Measurements from ENCODE around the gene DMAC1.

The DMAC1 gene

DNA sequence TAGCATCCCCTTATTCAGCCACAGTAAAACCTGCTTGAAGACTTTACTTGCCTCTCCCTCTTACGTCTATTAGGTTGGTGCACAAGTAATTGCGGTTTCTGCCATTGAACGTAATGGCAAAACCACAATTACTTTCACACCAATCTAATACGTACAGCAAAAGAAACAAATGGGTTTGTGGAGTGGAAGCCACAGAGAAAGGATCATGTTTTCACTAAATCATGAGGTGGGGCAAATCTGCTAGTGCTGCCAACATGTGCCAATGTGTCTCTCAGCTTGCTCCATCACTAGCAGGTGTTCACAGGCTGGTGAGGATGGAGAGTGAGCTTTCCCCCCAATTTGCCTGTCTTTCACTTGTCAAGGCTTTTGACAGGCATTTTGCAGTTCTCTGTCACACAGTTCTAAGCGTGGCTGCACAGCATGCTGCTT, 15.9 kb downstream of the DMAC1 start:
- DNase-seq (ENCODE audit: low spot score) = no peak

DNA sequence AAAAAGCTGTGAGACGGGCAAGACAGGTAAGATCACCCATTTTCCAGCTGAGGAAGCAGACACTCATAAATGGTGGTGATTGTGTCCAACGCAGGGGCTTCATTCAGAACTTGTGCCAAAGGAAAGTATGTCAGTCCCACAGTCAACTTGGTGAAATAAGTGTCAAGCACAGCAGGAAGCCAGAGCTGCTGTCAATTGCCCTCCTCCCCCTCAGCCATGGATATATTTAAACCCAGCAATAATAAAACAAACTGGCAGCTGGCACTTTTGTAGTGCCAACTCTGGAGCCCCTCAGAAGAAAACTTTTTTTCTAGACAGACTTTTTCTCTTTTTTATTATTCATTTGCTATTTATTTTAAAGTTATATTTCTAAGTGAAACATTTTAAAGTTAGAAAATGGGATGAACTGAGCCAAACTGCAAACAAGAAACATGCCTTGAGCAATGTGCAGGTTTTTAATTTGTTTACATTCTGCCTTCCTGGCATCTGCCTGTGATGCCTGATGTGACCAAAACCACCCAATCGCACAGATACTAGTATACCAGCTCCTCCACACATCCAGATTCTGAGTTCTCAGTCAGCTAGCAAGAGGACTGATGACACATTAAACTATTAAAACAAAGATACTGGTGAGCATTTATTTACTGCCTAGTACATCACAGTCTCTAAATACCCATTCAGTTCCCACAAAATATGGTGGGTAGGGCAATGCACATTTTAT, 17.0 kb downstream of the DMAC1 start:
- DNase-seq (ENCODE audit: low spot score) (no peak), FAIRE-seq (no peak)

More for the DNA sequence above, 15.9 kb downstream of the DMAC1 start:
- FAIRE-seq = no peak

DNA sequence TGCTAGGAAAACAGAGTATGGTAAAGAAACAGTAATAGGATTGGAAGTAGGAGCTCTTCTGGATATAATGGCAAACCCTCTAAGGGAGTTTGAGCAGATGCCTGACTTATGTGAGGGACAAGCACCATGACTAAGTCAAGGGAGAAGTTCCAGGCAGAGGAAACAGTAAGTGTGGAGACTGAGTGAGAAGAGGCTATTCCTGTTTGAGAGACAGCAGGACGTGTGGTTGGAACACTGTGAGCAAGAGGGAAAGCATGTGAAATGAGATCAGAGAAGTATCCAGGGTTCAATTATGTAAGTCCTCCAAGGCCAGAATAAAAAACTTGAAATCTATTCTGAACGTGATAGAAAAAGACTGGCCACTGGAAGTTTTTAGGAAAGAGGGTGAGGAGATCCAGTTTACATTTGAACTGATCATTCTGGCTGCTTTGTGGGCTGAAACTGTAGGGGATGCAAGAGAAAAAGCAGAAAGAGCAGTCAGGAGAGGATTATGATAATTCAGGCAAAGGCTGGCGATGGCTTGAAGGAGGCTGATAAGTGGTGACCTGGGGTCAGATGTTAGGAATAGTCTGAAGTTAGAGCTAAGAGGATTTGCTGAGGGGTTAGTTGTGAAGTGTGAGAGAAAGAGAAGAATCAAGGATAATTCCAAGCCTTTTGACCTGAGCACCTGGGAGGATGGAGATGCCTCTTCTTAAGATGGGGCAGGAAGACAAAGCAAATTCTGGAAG, 19.2 kb downstream of the DMAC1 start:
- FAIRE-seq (no peak), DNase-seq (ENCODE audit: low spot score) (no peak)

DNA sequence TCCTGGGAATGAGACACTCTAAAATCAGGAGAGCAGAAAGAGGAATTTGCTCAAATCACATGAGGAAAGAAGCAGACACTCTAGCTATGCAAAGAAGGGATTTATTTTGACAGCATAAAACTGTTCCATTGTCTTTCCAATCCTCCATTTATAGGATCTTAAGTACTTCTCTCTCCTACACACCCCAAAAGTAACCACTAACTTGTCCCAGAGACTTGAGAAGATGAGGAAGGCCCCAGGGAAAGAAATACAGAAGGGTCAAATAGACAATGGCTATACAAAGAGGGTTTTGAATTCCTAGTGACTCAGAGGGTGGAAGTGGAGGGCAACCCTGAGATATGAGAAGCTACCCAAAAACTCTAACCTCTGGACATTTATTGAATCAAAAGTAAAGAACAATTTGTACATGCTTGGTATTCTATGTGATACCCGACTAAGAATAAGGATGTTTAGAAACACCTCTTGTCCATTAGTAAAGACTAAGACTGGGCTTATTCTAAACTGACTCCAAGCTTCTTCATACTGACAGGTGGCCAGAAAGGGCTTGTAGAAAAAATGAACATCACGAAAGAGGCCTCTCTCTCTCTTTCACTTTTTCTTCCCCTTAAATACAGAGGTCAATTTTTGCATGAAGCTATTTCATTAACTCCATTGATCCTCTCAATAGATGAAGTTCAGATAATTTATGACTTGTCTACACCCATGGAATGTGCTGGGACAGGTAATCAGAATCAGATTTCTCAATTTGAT, 20.6 kb downstream of the DMAC1 start:
- DNase-seq (ENCODE audit: low spot score) (no peak), FAIRE-seq (no peak)

DNA sequence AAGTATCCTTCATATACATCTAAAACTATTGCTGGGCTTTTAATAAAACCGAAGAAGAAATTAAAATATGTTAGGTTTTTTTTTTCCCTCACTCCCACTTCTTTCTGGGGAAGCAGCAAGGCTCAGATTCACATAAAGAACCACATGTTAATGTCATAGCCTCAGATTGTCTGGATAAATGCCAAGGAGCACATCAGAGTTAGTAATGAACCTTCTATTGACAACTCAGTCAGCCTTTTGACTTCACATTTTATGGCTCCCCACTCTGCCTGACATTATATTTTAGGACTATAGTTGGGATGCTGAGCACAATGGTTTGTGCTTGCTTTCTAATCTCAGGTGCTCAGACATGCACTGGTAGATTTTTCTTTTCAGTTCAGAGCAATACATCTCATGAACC, 21.8 kb downstream of the DMAC1 start:
- FAIRE-seq (no peak), DNase-seq (ENCODE audit: low spot score) (no peak)

DNA sequence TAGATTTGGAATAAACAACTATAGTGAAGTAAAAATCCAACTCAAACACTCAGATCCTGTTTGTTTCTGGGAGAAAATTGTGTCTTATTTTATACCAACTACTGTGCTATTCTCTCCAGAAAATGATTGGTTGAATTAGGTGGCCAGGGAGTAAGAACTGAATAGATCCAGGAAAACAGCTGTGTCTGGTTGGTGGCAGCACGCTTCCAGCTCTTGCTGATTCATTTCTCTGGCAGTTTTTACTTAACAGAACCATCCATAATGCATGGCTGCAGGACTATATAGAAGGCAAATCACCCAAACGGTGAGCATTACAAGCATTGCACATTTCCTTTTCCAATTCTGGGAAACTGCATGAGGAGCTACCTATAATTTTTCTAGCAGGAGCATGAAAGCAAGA, 29.5 kb downstream of the DMAC1 start:
- FAIRE-seq (no peak), DNase-seq (ENCODE audit: low spot score) (no peak)

DNA sequence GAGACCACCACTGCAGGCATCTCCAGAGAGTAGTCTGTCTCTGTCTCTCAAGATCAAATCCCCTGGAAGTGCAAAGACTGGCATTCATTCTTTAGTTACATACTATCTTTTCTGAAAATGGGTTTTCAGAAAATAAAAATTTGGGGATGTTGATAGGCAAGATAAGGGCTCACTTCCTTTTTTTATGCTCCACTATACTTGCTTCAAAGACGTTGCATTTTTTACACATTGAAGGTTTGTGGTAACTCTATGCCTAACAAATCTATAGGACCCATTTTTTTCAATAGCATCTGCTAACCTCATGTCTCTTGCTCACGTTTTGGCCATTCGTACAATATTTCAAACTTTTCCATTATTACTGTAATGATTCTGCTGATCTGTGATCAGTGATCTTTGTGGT, 37.0 kb downstream of the DMAC1 start:
- no peak for FAIRE-seq

DNA sequence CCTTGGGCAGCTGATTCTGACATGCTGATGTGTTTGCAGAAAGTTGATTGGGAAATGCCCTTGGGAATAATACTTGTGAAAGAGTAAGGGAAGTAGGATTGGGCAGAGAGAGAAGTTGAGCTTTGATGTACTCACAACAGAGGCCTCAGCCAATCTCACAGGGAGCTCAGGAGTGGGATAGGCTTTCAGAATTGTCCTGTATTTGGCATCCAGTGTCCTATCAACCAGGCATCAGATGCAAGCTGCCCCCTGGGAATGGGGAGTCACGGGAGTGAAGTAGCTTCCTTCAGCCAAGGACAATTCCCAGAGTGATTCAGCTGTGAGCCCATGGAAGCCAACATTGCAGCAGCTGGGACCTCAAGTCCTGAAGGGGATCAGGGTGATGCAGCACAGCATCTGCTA, 39.6 kb downstream of the DMAC1 start:
- FAIRE-seq (no peak), DNase-seq (ENCODE audit: low spot score) (no peak)

More for the DNA sequence above, 37.0 kb downstream of the DMAC1 start:
- DNase-seq (ENCODE audit: low spot score) = no peak

DNA sequence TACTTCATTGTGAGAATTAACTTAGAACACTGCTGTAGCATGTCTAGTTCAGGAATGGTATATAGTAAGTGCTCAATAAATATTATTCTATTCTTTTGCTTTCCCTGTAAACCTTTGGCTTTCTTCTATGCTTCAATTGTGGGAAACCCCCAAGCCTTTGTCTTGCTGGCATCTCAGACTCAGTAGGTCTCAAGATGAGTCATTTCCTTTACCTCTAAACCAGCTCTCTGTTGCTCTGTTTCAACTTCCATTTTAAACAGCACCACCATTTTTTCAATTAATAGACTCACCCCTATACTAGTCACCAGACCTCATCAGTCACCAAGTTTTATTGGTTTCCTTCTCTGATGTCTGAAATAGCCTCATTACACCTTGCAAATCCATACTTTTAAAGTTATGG, 43.5 kb downstream of the DMAC1 start:
- FAIRE-seq (no peak), DNase-seq (ENCODE audit: low spot score) (peak; percentile 4)

DNA sequence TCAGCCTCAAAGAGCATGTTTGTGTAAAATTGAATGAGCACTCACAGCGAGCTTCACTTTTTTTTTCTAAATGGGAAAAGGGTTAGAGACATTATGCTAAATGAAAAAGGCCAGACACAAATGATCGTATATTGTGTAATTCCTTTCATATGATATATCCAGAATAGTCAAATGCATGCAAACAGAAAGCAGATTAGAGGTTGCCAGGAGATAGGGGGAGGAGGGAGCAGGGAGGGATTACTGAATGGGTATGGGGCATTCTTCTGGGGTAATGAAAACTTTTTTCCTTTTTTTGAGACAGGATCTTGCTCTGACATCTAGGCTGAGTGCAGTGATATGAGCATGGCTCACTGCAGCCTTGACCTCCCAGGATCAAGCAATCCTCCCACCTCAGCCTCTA, 47.1 kb downstream of the DMAC1 start:
- DNase-seq (ENCODE audit: low spot score) (no peak), FAIRE-seq (no peak)

All from urothelium cell line (cell line).